Glomerular visceral epithelial cell (primary cell): Measurements from ENCODE around the gene KDM1A.

Source experiments
- DNase-seq: peaks from one replicate; pipeline ENCODE4 v3.0.0-alpha.2; 2016; ENCODE audit errors: extremely low spot score

Gene KDM1A

DNA sequence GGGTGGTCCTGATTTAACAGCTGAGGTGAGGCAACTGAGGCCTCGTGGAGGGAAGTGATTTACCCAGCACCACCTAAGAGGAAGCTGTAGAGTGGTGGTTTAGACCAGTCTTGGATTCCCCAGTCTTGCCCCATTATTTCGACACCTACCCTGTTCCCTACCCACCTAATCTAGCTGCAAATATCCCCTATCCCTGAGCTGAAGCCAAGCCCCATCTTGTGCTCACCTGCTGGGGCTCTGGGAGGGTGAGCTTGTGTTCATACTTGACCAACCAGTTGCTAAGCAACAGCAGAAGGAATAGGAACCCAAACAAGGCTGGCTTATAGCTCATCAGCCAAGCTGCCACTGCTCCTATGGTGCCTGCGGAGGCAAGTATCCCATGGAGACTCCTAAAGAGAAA, 5.6 kb upstream of the KDM1A start:
- DNase-seq, result peak; percentile 65

DNA sequence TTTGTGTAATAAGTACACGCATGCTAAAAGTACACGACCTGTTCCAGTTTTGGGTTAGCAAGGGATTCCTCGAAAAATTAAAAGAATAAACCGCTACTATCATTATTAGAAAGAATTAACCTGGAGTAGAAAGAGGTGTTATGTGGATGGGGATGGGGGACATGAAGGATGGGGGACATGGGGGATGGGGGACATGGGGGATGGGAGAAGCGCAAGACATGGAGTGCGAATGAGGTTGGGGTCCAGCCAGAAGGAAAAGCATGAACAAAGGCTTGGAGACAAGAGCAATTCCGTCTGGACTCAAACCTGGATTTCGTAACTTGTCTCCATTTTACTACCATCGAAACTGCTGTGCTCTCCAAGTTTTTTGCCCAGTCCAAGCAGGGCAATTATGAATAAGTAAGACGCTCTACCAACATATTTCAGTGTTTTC, 591 bp upstream of the KDM1A start:
- DNase-seq, result no peak

GRCh38 chr1:23019863-23020625, 776 bp downstream of the KDM1A start:
- peak; percentile 33 for DNase-seq

GRCh38 chr1:23020706-23021405, 1.6 kb downstream of the KDM1A start:
- DNase-seq, result peak; percentile 25

DNA sequence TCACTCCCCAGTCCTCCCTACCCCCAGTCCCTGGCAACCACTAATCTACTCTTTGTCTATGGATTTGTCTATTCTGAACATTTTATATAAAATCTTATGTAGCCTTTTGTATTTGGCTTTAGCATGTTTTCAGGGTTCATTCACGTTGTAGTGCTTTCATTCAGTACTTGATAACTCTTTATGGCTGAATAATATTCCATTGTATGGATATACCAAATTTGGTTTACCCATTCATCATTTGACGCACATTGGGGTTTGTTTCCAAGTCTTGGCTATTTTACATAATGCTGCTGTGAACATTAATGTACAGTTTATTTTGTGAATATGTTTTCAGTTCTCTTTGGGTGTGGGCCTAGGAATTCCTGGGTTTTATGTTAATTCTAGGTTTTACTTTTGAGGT, 2.6 kb downstream of the KDM1A start:
- no peak for DNase-seq

GRCh38 chr1:23023174-23023845, 4.0 kb downstream of the KDM1A start:
- no peak for DNase-seq

DNA sequence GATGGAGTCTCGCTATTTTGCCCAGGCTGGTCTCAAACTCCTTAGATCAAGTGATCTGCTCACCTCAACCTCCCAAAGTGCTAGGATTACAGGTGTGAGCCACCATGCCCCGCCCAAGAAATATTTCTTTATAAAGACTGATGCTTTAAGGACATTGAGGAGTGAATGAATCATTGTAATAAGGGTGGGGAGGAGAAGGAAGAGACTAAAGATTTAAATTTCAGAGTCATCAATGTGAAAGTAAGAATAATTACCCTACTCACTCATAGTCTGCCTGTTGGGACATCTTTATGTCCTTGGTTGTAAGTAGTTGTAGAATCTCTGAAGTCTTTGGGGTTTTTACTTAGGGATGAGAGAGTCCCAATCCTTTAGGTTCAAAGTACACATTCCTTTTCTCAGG, 7.3 kb downstream of the KDM1A start:
- no peak for DNase-seq

DNA sequence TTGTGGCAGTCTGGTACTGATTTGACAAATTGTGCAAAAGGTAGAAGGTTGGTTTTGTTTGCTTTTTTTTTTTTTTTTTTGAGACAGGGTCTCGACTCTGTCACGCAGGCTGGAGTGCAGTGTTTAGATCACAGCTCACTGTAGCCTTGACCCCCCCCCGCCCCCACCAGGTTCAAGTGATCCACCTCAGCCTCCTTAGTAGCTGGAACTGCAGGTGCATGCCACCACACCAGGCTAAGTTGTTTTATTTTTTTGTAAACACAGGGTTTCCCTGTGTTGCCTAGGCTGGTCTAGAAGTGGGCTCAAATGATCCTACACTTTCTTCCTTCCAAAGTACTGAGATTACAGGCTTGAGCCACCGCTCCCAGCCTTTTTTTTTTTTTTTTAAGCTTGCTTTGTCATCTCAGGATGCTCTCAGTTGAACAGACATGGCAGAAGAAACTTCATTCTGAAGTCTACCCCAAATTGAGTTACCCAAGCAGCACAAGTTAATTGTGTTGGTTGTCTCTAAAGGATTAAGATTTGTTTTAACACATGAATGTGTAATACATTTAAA, 8.2 kb downstream of the KDM1A start:
- DNase-seq, result no peak

DNA sequence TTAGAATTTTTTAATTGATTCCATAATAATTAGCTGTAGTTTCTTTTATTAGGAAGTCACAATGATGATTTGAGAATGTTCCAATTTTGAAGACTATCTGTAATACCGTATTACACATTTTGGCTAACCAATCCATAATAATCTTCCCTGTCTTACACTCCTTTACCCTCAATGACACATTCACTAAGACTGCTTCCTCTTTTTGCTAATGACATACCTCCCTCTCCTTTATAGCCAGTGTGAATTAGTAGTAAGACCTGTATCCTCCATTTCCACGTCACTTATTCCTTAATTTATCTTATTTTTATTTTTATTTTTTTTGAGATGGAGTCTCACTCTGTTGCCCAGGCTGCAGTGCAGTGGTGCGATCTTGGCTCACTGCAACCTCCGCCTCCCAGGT, 10.1 kb downstream of the KDM1A start:
- DNase-seq, result no peak

DNA sequence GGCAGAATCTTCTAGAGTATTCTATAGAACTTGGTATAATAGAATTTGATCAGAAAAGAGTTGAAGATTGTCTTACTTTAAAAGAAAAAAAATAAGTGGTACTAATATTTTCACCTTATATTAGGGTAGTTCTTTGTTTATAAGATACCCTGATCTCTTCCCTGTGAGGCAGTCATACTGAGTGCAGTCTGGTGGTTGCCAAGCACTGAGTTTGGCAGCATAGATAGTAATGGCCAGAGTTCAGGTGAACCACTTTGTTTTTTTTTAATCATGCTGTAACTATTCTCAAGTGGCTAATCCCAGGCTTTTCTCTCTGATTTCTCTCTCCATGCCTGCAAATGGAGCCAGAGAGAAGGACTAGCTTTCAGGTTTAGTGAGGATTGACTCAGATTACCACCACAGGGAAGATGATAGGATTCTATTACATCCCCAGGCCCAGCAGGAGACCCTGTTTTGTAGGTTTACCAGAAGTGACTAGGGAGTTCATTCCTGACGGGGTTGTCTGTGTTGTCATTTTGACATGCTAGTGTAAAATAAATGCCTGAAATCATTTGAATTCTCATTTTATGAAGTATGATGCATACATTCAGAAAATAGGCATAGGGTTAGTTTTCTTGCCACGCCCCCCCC, 16.7 kb downstream of the KDM1A start:
- DNase-seq, result no peak

DNA sequence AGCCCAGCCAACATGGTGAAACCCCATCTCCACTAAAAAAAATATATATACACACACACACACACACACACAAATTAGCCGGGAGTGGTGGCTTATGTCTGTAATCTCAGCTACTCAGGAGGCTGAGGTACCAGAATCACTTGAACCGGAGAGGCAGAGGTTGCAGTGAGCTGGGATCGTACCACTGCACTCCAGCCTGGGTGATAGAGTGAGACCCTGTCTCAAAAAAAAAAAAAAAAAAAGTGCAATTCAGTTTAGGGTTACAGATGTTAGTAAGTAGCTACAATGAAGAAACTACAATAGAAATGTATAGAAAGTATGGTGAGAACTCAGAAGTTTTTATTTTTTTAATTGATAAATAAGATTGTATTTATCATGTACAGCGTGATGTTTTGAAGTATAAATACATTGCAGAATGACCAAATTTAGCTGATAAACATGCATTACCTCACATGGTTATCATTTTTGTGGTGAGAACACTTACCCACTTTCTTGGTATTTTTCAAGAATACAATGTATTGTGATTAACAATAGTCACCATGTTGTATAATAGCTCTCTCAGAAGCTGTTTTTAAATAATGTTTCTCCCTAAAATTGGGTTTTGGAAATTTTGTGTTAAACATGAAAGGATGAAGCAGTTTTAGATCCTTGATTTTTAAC, 17.9 kb downstream of the KDM1A start:
- no peak for DNase-seq

GRCh38 chr1:23039308-23039826, 20.1 kb downstream of the KDM1A start:
- no peak for DNase-seq

DNA sequence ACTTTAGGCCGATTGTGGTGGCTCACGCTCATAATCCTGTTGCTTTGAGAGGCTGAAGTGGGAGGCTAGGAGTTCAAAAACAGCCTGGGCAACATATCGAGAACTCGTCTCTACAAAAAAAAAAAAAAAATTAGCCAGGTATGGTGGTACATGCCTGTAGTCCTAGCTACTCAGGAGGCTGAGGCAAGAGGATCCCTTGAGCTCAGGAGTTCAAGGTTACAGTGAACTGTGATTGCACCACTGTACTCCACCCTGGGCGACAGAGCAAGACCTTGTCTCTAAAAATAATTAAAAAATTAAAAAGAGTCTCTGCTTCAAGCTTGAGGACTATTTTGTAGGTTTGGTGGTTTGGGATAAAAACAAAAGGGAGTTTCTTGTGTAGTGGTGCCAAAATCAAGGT, 21.2 kb downstream of the KDM1A start:
- DNase-seq, result no peak

DNA sequence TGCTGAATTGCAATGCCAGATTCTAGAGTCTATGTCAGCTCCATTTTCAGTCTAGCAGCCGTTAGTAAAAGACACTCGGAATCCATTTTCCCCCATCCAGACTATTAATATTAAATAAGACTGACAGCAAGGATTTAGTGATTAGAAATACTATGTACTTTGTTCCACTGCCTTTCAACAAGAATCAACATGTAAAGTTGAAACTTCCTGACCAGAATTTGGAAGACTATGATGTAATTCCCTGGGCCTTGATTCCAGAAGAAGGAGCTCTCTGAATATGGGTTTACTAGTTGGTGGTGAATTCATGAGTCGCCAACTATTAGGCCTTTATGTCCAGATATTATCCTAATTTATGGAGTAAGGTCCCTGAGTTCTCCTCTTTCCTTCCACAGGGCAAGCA, 24.8 kb downstream of the KDM1A start:
- DNase-seq, result no peak

DNA sequence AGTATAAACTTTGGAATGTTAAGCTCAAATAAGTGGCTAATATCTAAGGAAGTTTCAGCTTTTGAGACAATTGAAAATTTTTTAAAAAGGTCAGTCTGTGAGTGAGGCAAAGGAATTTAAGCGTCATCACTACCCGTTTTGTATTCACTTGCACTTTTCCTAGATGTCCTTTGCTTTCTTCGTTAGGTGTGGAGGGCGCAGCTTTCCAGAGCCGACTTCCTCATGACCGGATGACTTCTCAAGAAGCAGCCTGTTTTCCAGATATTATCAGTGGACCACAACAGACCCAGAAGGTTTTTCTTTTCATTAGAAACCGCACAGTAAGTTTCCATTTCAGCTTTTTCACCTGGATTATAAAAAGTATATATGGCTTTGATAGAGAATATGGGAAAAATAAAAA, 30.9 kb downstream of the KDM1A start:
- DNase-seq, result no peak

DNA sequence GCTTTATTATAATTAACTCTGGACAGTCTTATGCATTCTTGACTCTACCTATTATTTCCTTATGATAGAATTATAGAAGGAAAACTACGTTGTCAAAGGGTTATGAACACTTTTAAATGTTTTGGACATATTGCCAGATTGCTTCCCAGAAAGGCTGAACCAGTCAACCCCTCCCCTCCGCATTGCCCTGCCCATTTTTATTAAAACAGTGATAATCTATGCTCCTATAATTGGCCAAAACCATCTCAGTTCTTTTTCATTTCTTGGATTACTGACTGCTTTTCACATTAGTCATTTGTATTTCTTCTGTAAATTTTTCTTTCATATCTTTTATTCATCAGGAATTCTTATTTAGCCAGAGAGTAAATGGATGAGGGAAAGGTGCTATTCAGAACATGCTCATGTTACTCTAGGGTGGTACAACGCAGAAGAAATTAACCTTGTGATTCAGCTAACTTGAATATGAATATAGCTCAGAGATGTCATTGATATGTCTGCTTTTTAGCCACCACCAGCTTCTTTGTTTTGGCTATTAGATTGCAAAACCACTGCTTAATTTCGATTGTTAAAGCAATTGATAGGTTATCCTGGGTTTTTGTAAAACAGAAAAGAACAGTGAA, 32.1 kb downstream of the KDM1A start:
- DNase-seq, result no peak

DNA sequence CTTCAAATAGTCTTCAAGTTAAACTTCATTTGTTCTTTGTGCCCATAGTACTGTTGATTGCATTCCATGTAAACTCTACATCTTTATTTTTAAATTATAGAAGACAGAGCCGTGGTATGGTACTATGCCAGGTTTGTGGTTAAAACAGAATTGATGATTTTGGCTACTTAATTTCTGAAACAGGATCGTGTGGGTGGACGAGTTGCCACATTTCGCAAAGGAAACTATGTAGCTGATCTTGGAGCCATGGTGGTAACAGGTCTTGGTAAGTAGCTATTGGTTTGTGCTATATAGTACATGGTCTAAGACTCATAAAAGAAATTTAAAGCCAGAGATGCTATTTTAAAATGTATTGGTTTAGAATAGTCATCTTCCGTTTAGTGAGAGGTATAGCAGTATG, 38.0 kb downstream of the KDM1A start:
- DNase-seq, result no peak

GRCh38 chr1:23062271-23062670, 43.0 kb downstream of the KDM1A start:
- no peak for DNase-seq

GRCh38 chr1:23065385-23065784, 46.1 kb downstream of the KDM1A start:
- no peak for DNase-seq

DNA sequence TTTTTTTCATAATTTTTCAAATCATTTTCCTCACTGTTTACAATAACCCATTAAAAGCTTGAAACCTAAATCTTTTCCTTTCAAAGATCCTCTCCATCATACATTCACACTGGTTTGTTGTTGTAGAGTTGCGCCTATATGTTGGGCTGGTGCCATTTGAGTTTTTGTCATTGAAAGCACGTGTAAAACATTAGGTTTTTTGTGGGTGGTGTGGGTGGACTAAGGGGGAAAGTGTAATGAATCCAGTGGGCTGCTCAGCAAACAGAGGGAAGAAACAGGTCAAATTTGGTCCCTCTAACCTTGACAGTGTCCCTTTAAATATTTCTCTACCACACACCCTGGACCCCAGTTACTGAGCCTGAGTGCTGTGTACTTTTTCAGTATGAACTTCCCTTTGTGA, 46.8 kb downstream of the KDM1A start:
- DNase-seq, result no peak

- no peak for DNase-seq
Measured at GRCh38 chr1:23069149-23069548, 49.9 kb downstream of the KDM1A start.
